Measurements from ENCODE around the gene MAMSTR.

DNA sequence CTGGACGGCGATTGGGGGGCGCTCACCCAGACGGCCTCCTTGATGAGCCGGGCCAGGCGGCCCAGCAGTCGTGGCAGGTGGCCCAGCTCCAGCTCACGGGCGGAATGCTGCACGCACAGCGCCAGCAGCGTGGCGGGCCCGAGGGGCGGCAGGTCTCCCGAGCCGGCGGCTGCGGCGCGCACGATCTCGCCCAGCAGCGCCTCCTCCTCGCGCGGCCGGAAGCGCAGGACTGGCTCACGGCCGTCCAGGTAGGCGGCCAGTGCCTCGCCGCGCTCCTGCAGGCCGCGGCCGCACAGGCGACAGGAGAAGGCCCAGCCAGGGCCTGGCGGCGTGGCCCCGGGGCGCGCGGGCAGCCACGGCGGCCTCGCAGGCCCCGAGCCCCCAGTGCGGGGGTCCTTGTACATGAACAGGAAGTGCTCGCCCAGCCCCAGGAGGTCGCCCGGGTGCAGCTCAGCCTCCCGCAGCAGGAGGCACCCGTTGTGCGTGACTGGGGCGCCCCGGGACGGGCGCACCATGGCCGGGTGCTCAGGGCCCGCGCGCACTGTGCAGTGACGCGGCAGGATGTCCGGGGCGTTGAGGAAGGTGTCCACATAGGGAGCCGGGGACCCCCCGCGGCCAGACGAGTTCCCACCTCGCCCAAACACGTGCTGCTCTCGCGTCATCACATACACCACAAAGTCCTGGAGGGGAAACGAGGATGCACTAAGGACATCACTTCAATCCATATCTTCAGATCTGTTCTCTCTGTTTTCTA is 9.6 kb upstream of the MAMSTR start:
- TF ChIP-seq, protein P1, sequence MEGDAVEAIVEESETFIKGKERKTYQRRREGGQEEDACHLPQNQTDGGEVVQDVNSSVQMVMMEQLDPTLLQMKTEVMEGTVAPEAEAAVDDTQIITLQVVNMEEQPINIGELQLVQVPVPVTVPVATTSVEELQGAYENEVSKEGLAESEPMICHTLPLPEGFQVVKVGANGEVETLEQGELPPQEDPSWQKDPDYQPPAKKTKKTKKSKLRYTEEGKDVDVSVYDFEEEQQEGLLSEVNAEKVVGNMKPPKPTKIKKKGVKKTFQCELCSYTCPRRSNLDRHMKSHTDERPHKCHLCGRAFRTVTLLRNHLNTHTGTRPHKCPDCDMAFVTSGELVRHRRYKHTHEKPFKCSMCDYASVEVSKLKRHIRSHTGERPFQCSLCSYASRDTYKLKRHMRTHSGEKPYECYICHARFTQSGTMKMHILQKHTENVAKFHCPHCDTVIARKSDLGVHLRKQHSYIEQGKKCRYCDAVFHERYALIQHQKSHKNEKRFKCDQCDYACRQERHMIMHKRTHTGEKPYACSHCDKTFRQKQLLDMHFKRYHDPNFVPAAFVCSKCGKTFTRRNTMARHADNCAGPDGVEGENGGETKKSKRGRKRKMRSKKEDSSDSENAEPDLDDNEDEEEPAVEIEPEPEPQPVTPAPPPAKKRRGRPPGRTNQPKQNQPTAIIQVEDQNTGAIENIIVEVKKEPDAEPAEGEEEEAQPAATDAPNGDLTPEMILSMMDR (IDR thresholded peaks at IDR 0.05; ENCODE audit: low read length) = no peak
- no peak for TF ChIP-seq EZH2phosphoT487 (IDR thresholded peaks at IDR 0.05; ENCODE audit: low read length)
- TF ChIP-seq EZH2 (optimal IDR thresholded peaks at IDR 0.05; ENCODE audit: low read depth, low read length) = no peak
